A673 (cell line): ENCODE results near the gene FAM216A. TPM values are rescaled to one million over a fixed set of nuclear protein-coding genes. Genes with fewer than 3 reads are reported as not detected.
"Not testable (repeated sequence)": the region's sequence is repeated elsewhere in the genome, so short reads cannot be mapped to it uniquely, and the experiment has no call there.

Experiments used
- Bru-seq: library from RNA; stranded (reverse); fragments of 400-500 nt; gene quantifications from one replicate; lab custom pipeline; 2021; lab: Mats Ljungman, UMichigan
- BruChase-seq, 2 experiments: library from RNA; stranded (reverse); fragments of 400-500 nt; gene quantifications; one replicate each; lab custom pipeline; 2021; lab: Mats Ljungman, UMichigan
- BruUV-seq: library from RNA; stranded (reverse); fragments of 400-500 nt; replicated peaks from 2 replicates; lab custom pipeline; 2021; lab: Mats Ljungman, UMichigan
- CTCF ChIA-PET: fragments of 300-600 bp; sonication (Branson Sonifier 250); formaldehyde crosslinking; loops from one replicate; lab custom pipeline; 2022; ENCODE audit warnings: antibody characterized with exemption; lab: Charles Lee
- POLR2A ChIA-PET: fragments of 300-600 bp; sonication (Branson Sonifier 250); formaldehyde crosslinking; loops from one replicate; lab custom pipeline; 2022; ENCODE audit warnings: antibody characterized with exemption; ENCODE audit not compliant: low non-redundant PET; lab: Charles Lee
- DNase-seq: peaks from one replicate; pipeline ENCODE4 v3.0.0-alpha.2; 2015; ENCODE audit warnings: low spot score
- H3K27ac ChIP-seq: fragments of 200-600 bp; sonication (generic); 2 replicates; pipeline ENCODE4 v1.5.1; 2016; ENCODE audit warnings: mixed run types, low read depth, mild to moderate bottlenecking, mixed read lengths, antibody characterized with exemption, low read length; ENCODE audit not compliant: poor library complexity, severe bottlenecking
- H3K27me3 ChIP-seq: fragments of 200-600 bp; sonication (generic); replicated peaks from 2 replicates; pipeline ENCODE4 v1.6.1; 2017; ENCODE audit warnings: mixed run types, low read depth, mild to moderate bottlenecking, mixed read lengths, antibody characterized with exemption, low read length; ENCODE audit not compliant: insufficient read depth, poor library complexity
- H3K36me3 ChIP-seq: fragments of 200-600 bp; sonication (generic); 2 replicates; pipeline ENCODE4 v1.6.1; 2016; ENCODE audit warnings: mixed run types, mild to moderate bottlenecking, mixed read lengths, antibody characterized with exemption, low read length; ENCODE audit not compliant: insufficient read depth, poor library complexity, severe bottlenecking
- H3K4me1 ChIP-seq: fragments of 200-600 bp; sonication (generic); 2 replicates; pipeline ENCODE4 v1.6.1; 2017; ENCODE audit warnings: mixed run types, mild to moderate bottlenecking, mixed read lengths, antibody characterized with exemption, low read length; ENCODE audit not compliant: insufficient read depth, poor library complexity, severe bottlenecking
- H3K4me3 ChIP-seq: fragments of 200-600 bp; sonication (generic); 2 replicates; pipeline ENCODE4 v1.5.1; 2016; ENCODE audit warnings: low read depth, mixed run types, mild to moderate bottlenecking, mixed read lengths, low read length; ENCODE audit not compliant: poor library complexity, severe bottlenecking
- H3K9me3 ChIP-seq: fragments of 200-600 bp; sonication (generic); 2 replicates; pipeline ENCODE4 v1.6.1; 2016; ENCODE audit warnings: mixed run types, low read depth, mild to moderate bottlenecking, mixed read lengths, antibody characterized with exemption, low read length; ENCODE audit not compliant: poor library complexity, severe bottlenecking
- CTCF ChIP-seq: fragments of 300-800, 200-600 bp; sonication (generic); conservative IDR thresholded peaks from 2 replicates; pipeline ENCODE4 v1.5.1; 2017; ENCODE audit warnings: low read depth, mild to moderate bottlenecking, antibody characterized with exemption, low read length, moderate library complexity, mixed read lengths
- EZH2 ChIP-seq: fragments of 200-600 bp; sonication (generic); IDR thresholded peaks from 2 replicates; pipeline ENCODE4 v1.6.1; 2017; ENCODE audit warnings: borderline replicate concordance, low read depth, mild to moderate bottlenecking, mixed read lengths, antibody characterized with exemption, low read length; ENCODE audit not compliant: poor library complexity, severe bottlenecking
- intact Hi-C: fragments of 100-400 bp; cut with micrococcal nuclease; formaldehyde crosslinking; loops from one replicate; pipeline ENCODE4 v1.10.0; 2022; ENCODE audit not compliant: unreplicated experiment
- long read RNA-seq: library from polyadenylated mRNA; stranded (forward); transcript quantifications from one replicate; pipeline ENCODE4 v2.0.0, GENCODE V29; 2022
- total RNA-seq: library from RNA; stranded (reverse); gene quantifications from 2 replicates; pipeline ENCODE4 v1.2.3, GENCODE V29; 2021

Gene FAM216A, protein sequence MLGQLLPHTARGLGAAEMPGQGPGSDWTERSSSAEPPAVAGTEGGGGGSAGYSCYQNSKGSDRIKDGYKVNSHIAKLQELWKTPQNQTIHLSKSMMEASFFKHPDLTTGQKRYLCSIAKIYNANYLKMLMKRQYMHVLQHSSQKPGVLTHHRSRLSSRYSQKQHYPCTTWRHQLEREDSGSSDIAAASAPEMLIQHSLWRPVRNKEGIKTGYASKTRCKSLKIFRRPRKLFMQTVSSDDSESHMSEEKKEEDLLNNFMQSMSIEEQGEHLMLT
- 14.0 and 17.5 TPM in 2 replicates for total RNA-seq
- Bru-seq, nascent RNA: percentile 62 among the genes with signal in this experiment
- percentile 55 among the genes with signal in this experiment for BruChase-seq, experiment 1, labeled RNA remaining after a 2-hour chase
- percentile 61 among the genes with signal in this experiment for BruChase-seq, experiment 2, labeled RNA remaining after a 6-hour chase
- long read RNA-seq, transcript FAM216A-201 (7 exons, 1,582 nt): major isoform, 39 of 52 reads
- long read RNA-seq, partial matches to known transcripts: 0 of 52 reads
- long read RNA-seq, other reads (novel, unspliced or antisense): 13 of 52 reads

- intact Hi-C loops: loop anchor here (2.0 to 5.0 kb wide), 3 partner anchors 79 to 420 kb away; no protein-coding TSS in a partner anchor
- Histone ChIP-seq H3K27me3 (no peaks in the 10 kb centered on the region), H3K4me1 (peaks cover 10% of the 10 kb centered on the region), H3K9me3 (no peaks in the 10 kb centered on the region), H3K27ac (peak within 1 kb of the TSS; percentile 89), H3K4me3 (peak within 1 kb of the TSS; percentile 83), H3K36me3 (peaks cover 14% of the 10 kb centered on the region)
- BruUV-seq: TSS peak; percentile 54
- ChIA-PET CTCF (interaction anchor here (0.6 to 1.7 kb wide), 10 partner anchors 9 to 267 kb away, joined by 3 to 5 read pairs (median 4); partner anchors contain the start of gene ARPC3), POLR2A (interaction anchor here (1.0 kb wide), 1 partner anchor 18 kb away, joined by 4 read pairs; the partner anchor contains the start of gene ARPC3)
- peak; percentile 99 for DNase-seq
- TF ChIP-seq EZH2 (no peak), CTCF (no peak)
Measured at GRCh38 chr12:110468214-110469048, at the start of gene FAM216A, which contains the start of gene GPN3. FAM216A (plus strand) TSS chr12:110468845; CDS start chr12:110468876, 31 bp downstream. GPN3 (minus strand) TSS chr12:110468257; CDS start chr12:110468203, 54 bp downstream.

DNA sequence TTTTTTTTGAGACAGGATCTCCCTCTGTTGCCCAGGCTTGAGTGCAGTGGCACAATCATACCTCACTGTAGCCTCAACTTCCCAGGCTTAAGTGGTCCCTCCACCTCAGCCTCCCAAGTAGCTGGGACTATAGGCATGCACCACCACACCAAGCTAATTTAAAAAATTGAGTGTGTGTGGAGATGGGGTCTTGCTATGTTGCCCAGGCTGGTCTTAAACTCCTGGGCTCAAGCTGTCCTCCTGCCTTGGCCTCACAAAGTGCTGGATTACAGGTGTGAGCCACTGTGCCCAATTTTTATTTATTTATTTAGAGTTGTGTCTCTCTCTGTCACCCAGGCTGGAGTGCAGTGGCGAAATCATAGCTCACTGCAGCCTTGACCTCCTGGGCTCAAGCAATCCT lies 48.0 kb upstream of the FAM216A start:
- H3K9me3 ChIP-seq, H3K4me3 ChIP-seq, H3K36me3 ChIP-seq, intact Hi-C loops, H3K27me3 ChIP-seq, DNase-seq, BruUV-seq, H3K27ac ChIP-seq, H3K4me1 ChIP-seq: not testable (repeated sequence)
- POLR2A ChIA-PET: interaction anchor here (0.6 kb wide), 1 partner anchor 123 kb away, joined by 5 read pairs; no protein-coding TSS in a partner anchor
- CTCF ChIA-PET: interaction anchor here (0.6 kb wide), 1 partner anchor 467 kb away, joined by 7 read pairs; no protein-coding TSS in a partner anchor

DNA sequence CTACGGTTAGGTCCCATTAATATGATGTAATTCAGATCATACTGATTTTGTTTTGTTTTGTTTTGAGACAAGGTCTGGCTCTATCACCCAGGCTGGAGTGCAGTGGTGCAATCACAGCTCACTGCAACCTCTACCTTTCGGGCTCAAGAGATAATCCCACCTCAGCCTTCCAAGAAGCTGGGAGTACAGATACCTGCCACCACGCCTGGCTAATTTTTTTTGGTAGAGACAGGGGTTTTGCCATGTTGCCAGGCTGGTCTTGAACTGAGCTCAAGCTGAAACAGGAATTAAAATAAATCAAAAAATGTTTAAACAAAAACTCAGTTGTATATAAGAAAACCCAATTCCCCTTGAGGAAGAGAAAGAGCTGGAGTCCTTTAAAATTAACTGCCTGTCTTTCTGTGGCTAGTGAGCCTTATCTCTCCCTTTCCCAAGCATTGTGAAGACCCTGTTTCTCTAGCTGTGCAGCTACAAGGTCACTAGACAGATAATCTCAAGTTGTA lies 47.4 kb upstream of the FAM216A start:
- Histone ChIP-seq H3K9me3 (no peaks in the 10 kb centered on the region), H3K4me3 (no peak overlapping the region), H3K27me3 (no peaks in the 10 kb centered on the region), H3K36me3 (no peaks in the 10 kb centered on the region), H3K27ac (no peak overlapping the region), H3K4me1 (no peaks in the 10 kb centered on the region)
- POLR2A ChIA-PET: no interaction called here
- CTCF ChIA-PET: interaction anchor here (1.5 kb wide), 1 partner anchor 10 kb away, joined by 16 read pairs; no protein-coding TSS in a partner anchor
- DNase-seq: no peak
- no TSS peak for BruUV-seq
- intact Hi-C loops: no loop called here
- no peak for TF ChIP-seq EZH2
